RWPE2 (cell line): ENCODE data around the gene GPR176.

ENCODE experiments used
- ATAC-seq: fragments of 200-7000 bp; cut with Tn5 transposase; 3 replicates; pipeline ENCODE4 v1.9.1; 2021; ENCODE audit warnings: low read depth
- DNase-seq: peaks from one replicate; pipeline ENCODE4 v3.0.0-alpha.2; 2020; ENCODE audit warnings: low spot score
- H3K27ac ChIP-seq: fragments of 450-650 bp; 2 replicates; pipeline ENCODE4 v1.5.1; 2017; ENCODE audit warnings: mild to moderate bottlenecking; ENCODE audit not compliant: poor library complexity, severe bottlenecking
- H3K27me3 ChIP-seq: fragments of 250-450 bp; sonication (Bioruptor Pico); 2 replicates; pipeline ENCODE4 v1.5.1; 2021; ENCODE audit warnings: mild to moderate bottlenecking, moderate library complexity; ENCODE audit not compliant: insufficient read depth, poor library complexity, severe bottlenecking
- H3K36me3 ChIP-seq: fragments of 250-450 bp; sonication (Bioruptor Pico); 2 replicates; pipeline ENCODE4 v1.5.1; 2020; ENCODE audit warnings: low read depth, mild to moderate bottlenecking, moderate library complexity
- H3K4me1 ChIP-seq: fragments of 250-450 bp; sonication (Bioruptor Pico); 2 replicates; pipeline ENCODE4 v1.5.1; 2021; ENCODE audit warnings: mild to moderate bottlenecking, moderate library complexity; ENCODE audit not compliant: insufficient read depth, poor library complexity, severe bottlenecking
- H3K4me3 ChIP-seq: fragments of 250-450 bp; sonication (Bioruptor Pico); 2 replicates; pipeline ENCODE4 v1.5.1; 2021; ENCODE audit warnings: mild to moderate bottlenecking, moderate library complexity; ENCODE audit not compliant: severe bottlenecking
- H3K9me3 ChIP-seq: fragments of 250-450 bp; sonication (Bioruptor Pico); 2 replicates; pipeline ENCODE4 v1.5.1; 2021; ENCODE audit warnings: mild to moderate bottlenecking, moderate library complexity; ENCODE audit not compliant: severe bottlenecking
- TF ChIP-seq, protein P1 (sequence below): fragments of 450-650 bp; IDR thresholded peaks from one replicate; pipeline ENCODE4 v1.5.1; 2017; ENCODE audit warnings: mild to moderate bottlenecking, moderate library complexity; ENCODE audit not compliant: poor library complexity, severe bottlenecking

The GPR176 gene

DNA sequence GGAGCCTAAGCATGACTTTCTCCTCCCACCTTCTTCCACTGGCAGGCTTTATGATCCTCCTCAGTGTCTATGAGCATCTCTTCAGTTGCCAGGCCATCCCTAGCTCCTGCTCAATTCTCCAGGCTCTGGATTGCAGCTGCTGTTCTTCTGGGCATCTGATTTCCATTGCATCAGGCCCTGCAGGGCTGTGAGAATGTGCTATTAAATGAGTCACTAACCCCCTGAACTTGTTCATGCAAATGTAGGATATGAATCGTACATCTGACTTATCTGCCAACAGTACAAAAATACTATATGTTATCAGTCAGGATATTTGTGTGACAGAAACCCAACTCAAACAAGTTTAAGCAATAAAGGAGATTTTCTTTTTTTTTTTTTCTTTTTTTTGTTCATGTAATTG is 11.9 kb downstream of the GPR176 start:
- peak; percentile 79 for DNase-seq
- Histone ChIP-seq H3K4me1 (peaks cover 14% of the 10 kb centered on the region), H3K36me3 (no peaks in the 10 kb centered on the region), H3K27me3 (no peaks in the 10 kb centered on the region), H3K27ac (peak overlapping the region; percentile 41), H3K9me3 (no peaks in the 10 kb centered on the region), H3K4me3 (no peak overlapping the region)
- TF ChIP-seq, protein P1, sequence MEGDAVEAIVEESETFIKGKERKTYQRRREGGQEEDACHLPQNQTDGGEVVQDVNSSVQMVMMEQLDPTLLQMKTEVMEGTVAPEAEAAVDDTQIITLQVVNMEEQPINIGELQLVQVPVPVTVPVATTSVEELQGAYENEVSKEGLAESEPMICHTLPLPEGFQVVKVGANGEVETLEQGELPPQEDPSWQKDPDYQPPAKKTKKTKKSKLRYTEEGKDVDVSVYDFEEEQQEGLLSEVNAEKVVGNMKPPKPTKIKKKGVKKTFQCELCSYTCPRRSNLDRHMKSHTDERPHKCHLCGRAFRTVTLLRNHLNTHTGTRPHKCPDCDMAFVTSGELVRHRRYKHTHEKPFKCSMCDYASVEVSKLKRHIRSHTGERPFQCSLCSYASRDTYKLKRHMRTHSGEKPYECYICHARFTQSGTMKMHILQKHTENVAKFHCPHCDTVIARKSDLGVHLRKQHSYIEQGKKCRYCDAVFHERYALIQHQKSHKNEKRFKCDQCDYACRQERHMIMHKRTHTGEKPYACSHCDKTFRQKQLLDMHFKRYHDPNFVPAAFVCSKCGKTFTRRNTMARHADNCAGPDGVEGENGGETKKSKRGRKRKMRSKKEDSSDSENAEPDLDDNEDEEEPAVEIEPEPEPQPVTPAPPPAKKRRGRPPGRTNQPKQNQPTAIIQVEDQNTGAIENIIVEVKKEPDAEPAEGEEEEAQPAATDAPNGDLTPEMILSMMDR, result no peak
- peak; percentile 97 for ATAC-seq

DNA sequence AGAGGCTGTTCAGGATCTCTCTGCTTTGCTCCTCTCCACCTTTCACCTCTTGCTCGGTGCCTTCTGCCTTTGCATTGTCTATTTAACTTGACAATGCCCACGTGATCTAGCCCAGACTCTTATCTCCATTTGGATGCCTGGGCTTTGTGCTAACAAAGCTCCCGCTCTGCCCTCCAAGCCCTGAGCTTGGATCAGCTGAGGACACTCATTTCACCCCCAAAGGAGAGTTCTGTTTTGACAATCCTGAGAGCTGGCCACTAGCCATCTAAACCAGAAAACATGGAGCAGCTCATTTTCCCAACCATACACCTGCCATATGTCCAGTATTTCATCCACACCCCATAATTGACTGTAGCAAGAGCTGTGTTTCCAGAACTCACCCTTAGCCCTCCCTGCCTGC is 12.8 kb downstream of the GPR176 start:
- ATAC-seq (no peak), DNase-seq (no peak)
- no peak overlapping the region for H3K27ac ChIP-seq
- peaks cover 14% of the 10 kb centered on the region for H3K4me1 ChIP-seq
- TF ChIP-seq, protein P1, result no peak
- no peak overlapping the region for H3K4me3 ChIP-seq
- no peaks in the 10 kb centered on the region for H3K36me3 ChIP-seq
- H3K27me3 ChIP-seq, result no peaks in the 10 kb centered on the region
- no peaks in the 10 kb centered on the region for H3K9me3 ChIP-seq

- no peaks in the 10 kb centered on the region for H3K36me3 ChIP-seq
- H3K4me3 ChIP-seq, result no peak overlapping the region
- H3K4me1 ChIP-seq, result peaks cover 14% of the 10 kb centered on the region
- no peaks in the 10 kb centered on the region for H3K9me3 ChIP-seq
- H3K27ac ChIP-seq, result no peak overlapping the region
- ATAC-seq, result no peak
- DNase-seq, result no peak
- TF ChIP-seq, protein P1, result no peak
- no peaks in the 10 kb centered on the region for H3K27me3 ChIP-seq
Observed at GRCh38 chr15:39904115-39904514, 16.0 kb downstream of the GPR176 start.

DNA sequence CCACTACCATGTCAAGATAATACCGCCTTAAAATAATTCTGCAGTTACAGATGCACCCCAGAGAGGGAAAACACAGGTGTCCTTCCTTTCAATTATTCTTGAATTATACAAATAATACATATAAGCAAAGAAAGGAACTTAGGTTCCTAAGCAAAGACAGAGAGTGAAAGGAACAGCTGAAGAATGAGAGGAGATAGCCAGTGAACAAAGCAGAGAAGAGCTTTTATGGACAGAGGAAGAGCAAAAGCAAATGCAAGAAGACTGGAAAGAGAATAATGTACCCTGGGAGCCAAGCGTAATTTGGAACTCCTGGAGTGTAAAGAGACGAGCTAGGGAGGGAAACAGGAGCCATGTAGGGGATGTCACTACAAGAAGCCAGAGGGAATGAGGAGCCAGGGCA is 21.7 kb downstream of the GPR176 start:
- Histone ChIP-seq H3K27ac (no peak overlapping the region), H3K4me1 (peaks cover 6% of the 10 kb centered on the region), H3K36me3 (no peaks in the 10 kb centered on the region), H3K4me3 (no peak overlapping the region), H3K9me3 (no peaks in the 10 kb centered on the region), H3K27me3 (no peaks in the 10 kb centered on the region)
- ATAC-seq (no peak), DNase-seq (no peak)
- TF ChIP-seq, protein P1, result no peak

- H3K36me3 ChIP-seq, result no peaks in the 10 kb centered on the region
- no peaks in the 10 kb centered on the region for H3K9me3 ChIP-seq
- TF ChIP-seq, protein P1, result no peak
- DNase-seq, result no peak
- H3K27me3 ChIP-seq, result no peaks in the 10 kb centered on the region
- peaks cover 6% of the 10 kb centered on the region for H3K4me1 ChIP-seq
- H3K27ac ChIP-seq, result no peak overlapping the region
- no peak for ATAC-seq
- H3K4me3 ChIP-seq, result no peak overlapping the region
Observed at GRCh38 chr15:39896846-39897245, 23.2 kb downstream of the GPR176 start.
